GM12892 (cell line): ENCODE results near the gene PCSK9.

Source experiments
- POLR2A ChIP-seq: IDR thresholded peaks from 2 replicates; pipeline ENCODE4 v1.6.1; 2011; ENCODE audit warnings: low read depth, low read length, control low read depth
- POLR2AphosphoS5 ChIP-seq: IDR thresholded peaks from 2 replicates; pipeline ENCODE4 v1.6.1; 2011; ENCODE audit warnings: low read depth, low read length, control low read depth
- TAF1 ChIP-seq: IDR thresholded peaks from 2 replicates; pipeline ENCODE4 v1.6.1; 2011; ENCODE audit warnings: low read depth, mild to moderate bottlenecking, control low read depth, low read length, borderline replicate concordance

- no peak for TF ChIP-seq POLR2A
- no peak for TF ChIP-seq TAF1
- TF ChIP-seq POLR2AphosphoS5 = no peak
Observed at GRCh38 chr1:54994355-54994990, 44.9 kb upstream of the PCSK9 start.
